K562 (cell line): ENCODE measurements around the gene TENT5A. TPM values are rescaled to one million over a fixed set of nuclear protein-coding genes. Genes with fewer than 3 reads are reported as not detected.
A peak's percentile ranks its signal among the peaks of the same experiment; 100 is the strongest.

Experiments used
- CUX1 ChIP-seq: fragments of 200-800 bp; sonication (Bioruptor generic); IDR thresholded peaks from 2 replicates; pipeline ENCODE4 v1.6.1; 2016; ENCODE audit warnings: missing genetic modification characterization, missing compliant biosample characterization
- EGR1 ChIP-seq: fragments of 450-650 bp; conservative IDR thresholded peaks from 2 replicates; pipeline ENCODE4 v1.6.1; 2017; ENCODE audit warnings: mild to moderate bottlenecking
- HEY1 ChIP-seq: fragments of 250-450 bp; sonication (Bioruptor Pico); IDR thresholded peaks from 2 replicates; pipeline ENCODE4 v1.5.0; 2020; ENCODE audit warnings: mild to moderate bottlenecking, moderate library complexity, borderline replicate concordance
- HMGXB4 ChIP-seq: sonication (generic); formaldehyde crosslinking; IDR thresholded peaks from 2 replicates; pipeline ENCODE4 v1.8.1; 2023; ENCODE audit warnings: mild to moderate bottlenecking, missing genetic modification reagents
- MEF2A ChIP-seq: IDR thresholded peaks from 2 replicates; pipeline ENCODE4 v1.6.1; 2011; ENCODE audit warnings: low read depth, mild to moderate bottlenecking, low read length, moderate library complexity; ENCODE audit not compliant: control insufficient read depth
- RFX1 ChIP-seq: fragments of 450-650 bp; IDR thresholded peaks from 2 replicates; pipeline ENCODE4 v1.6.1; 2016; ENCODE audit warnings: mild to moderate bottlenecking, moderate library complexity
- TCF7L2 ChIP-seq: fragments of 150-350 bp; IDR thresholded peaks from 2 replicates; pipeline ENCODE4 v1.6.1; 2016; ENCODE audit warnings: low read depth, mild to moderate bottlenecking, low read length, moderate library complexity
- ZBTB40 ChIP-seq, 2 experiments: fragments of 450-650 bp in 1 of 2; sonication (generic) in 1 of 2; formaldehyde crosslinking in 1 of 2; IDR thresholded peaks; 2 replicates each; pipeline versions ENCODE4 v1.7.1 to v1.9.0; 2016 to 2022; ENCODE audit warnings: inconsistent platforms in 1 of 2, mild to moderate bottlenecking in 1 of 2, missing genetic modification reagents in 1 of 2
- polyA plus RNA-seq, 8 experiments: library from polyadenylated mRNA; depleted of rRNA in 4 of 8; stranded (reverse) in 5 of 8; unstranded in 3 of 8; fragments of >200 nt; fragmentation: Nextera tagmentation in 2 of 8; fragmentation: Illumina TruSeq in 1 of 8; extraction: Ambion mirVana in 2 of 8; extraction: Trizol in 1 of 8; gene quantifications; 2 replicates each; pipeline versions ENCODE4 v1.2.1 to v1.2.3, GENCODE V29; 2011 to 2014; ENCODE audit warnings: inconsistent platforms in 1 of 8, missing spikeins in 1 of 8
- total RNA-seq, 7 experiments: library from RNA; depleted of rRNA in 6 of 7; stranded (reverse); fragments of >200 nt in 6 of 7; fragmentation: Illumina TruSeq in 2 of 7; extraction: Trizol in 2 of 7; gene quantifications; 2 replicates each; pipeline versions ENCODE4 v1.2.1 to v1.2.3, GENCODE V29; 2011 to 2021; ENCODE audit warnings: low replicate concordance in 1 of 7

The TENT5A gene
- total and polyA plus RNA-seq, 9 of the 15 experiments (the other 6 are each of a cell fraction or from before 2014, with no cell fraction given): 0.77 to 2.3 (median 1.3) TPM

DNA sequence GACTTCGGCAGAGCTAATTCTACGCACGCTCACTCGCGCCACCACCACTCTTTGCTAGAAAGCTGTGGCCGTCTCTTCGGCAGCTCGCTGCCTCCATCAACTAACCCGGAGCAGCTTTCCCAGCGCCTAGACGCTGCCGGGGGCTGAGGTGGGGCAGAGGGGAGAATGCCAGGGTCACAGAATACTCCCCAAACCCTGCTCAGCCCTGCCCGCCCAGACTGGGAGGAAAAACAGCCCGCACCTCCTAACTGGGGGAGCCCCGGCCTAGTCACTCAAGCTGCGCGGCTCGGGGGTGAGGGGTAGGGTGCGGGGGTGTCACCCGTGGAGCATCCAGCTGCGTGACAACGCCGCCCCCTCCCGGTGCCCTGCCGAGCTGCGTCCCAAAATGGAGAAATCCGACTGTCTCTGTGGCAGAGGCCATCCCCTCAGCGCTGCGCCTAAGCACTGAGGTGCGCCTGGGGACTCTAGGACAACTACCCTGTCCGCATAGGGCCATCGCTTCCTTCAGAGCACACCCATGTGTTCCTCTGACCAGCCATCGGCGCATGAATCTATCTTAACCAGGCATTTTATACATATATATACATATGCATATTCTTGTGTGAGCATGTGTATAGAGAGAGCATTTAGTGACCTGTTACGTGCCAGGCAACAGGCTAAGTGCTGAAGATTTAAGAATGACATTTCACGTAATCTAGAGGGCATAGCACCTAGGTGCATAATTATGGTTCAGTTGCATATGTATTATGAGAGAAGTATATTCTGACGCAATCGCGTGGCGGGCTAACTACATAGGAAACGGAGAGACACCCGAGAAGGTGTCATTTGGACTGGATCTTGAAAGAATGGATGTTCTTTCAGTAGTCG is 1.5 kb upstream of the TENT5A start (continued):
- TF ChIP-seq CUX1 (no peak), MEF2A (no peak), TCF7L2 (no peak), EGR1 (peak; percentile 93), RFX1 (no peak), ZBTB40 (IDR thresholded peaks at IDR 0.05) (no peak), ZBTB40 (CRISPR knock-in tag; IDR thresholded peaks at IDR 0.05) (no peak), HMGXB4 (no peak), HEY1 (CRISPR knock-in tag) (no peak)
